ENCODE data around the gene TP73. TPM values are rescaled to one million over a fixed set of nuclear protein-coding genes. Genes with fewer than 3 reads are reported as not detected.

Gene TP73
- total RNA-seq, 3 donors from 2014 or later (not counting 1 experiment from before 2014, with no cell fraction given), result 0.28 to 0.50 (median 0.39) TPM

DNA sequence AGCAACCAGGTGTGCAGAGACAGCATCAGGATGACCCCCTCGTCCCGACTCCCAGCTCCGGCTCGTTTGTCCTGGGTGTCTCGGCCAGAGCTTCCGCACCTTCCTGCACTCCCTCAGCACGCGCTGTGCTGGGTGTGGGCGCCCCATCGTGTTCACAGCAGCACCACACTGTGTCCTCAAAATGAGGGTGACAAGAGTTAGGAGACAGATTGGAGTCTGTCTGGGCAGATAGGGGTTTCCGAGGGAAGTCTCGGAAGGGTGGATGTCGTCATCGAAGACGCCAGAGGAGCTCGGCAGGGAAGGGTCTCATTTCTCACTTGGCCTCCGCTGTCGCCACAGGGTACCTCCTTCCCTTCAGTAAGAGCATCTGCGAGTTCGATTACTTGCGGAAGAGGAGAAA is 104.1 kb downstream of the TP73 start:
- Mint-ChIP-seq H3K9me3 (peaks cover 0 to 3% of the 10 kb centered on the region in 2 donors), H3K4me3 (no peak overlapping the region), H3K27me3 (ENCODE audit: low read depth in 2 of 2) (peaks cover 6 to 18% of the 10 kb centered on the region in 2 donors), H3K27ac (no peak overlapping the region), H3K36me3 (no peaks in the 10 kb centered on the region), H3K4me1 (no peaks in the 10 kb centered on the region)
- TF ChIP-seq, protein P1, sequence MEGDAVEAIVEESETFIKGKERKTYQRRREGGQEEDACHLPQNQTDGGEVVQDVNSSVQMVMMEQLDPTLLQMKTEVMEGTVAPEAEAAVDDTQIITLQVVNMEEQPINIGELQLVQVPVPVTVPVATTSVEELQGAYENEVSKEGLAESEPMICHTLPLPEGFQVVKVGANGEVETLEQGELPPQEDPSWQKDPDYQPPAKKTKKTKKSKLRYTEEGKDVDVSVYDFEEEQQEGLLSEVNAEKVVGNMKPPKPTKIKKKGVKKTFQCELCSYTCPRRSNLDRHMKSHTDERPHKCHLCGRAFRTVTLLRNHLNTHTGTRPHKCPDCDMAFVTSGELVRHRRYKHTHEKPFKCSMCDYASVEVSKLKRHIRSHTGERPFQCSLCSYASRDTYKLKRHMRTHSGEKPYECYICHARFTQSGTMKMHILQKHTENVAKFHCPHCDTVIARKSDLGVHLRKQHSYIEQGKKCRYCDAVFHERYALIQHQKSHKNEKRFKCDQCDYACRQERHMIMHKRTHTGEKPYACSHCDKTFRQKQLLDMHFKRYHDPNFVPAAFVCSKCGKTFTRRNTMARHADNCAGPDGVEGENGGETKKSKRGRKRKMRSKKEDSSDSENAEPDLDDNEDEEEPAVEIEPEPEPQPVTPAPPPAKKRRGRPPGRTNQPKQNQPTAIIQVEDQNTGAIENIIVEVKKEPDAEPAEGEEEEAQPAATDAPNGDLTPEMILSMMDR (IDR thresholded peaks at IDR 0.05), result no peak
- Histone ChIP-seq H3K27me3 (ENCODE audit: control insufficient read depth, insufficient read depth, low read length) (no peaks in the 10 kb centered on the region), H3K36me3 (ENCODE audit: control insufficient read depth, insufficient read depth, low read length) (no peaks in the 10 kb centered on the region), H3K9me3 (ENCODE audit: control insufficient read depth, insufficient read depth, low read length) (no peaks in the 10 kb centered on the region), H3K27ac (ENCODE audit: low read length) (no peak overlapping the region), H3K4me1 (ENCODE audit: control insufficient read depth, insufficient read depth, low read length) (no peaks in the 10 kb centered on the region), H3K4me3 (ENCODE audit: low read length) (no peak overlapping the region)
- DNase-seq (no peak), ATAC-seq (no peak)
- 88% methylated on average over 21 of the region's 21 CpGs for WGBS (ENCODE audit: insufficient coverage)
- intact Hi-C loops (cut with micrococcal nuclease), result no loop called here

DNA sequence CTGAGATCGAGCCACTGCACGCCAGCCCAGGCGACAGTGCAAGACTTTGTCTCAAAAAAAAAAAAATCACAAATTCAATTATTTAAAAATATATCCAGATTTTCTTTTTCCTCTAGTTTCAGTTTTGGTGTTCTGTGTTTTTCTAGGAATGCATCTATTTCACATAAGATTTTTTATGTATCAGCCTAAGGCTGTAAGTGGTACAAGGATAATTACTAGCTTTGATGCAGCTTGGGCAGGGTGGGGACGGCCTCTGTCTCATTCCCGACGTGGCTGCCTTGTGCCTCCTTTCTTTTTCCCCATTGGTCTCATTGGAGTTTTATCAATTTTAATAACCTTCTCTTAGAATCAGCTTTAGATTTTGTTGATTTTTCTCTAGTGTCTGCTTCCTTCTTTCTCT is 106.8 kb downstream of the TP73 start:
- Mint-ChIP-seq H3K36me3 (no peaks in the 10 kb centered on the region), H3K4me3 (no peak overlapping the region), H3K27me3 (ENCODE audit: low read depth in 2 of 2) (peaks cover 2 to 18% of the 10 kb centered on the region in 2 donors), H3K27ac (no peak overlapping the region), H3K4me1 (no peaks in the 10 kb centered on the region), H3K9me3 (peaks cover 0 to 3% of the 10 kb centered on the region in 2 donors)
- Histone ChIP-seq H3K27ac (ENCODE audit: low read length) (no peak overlapping the region), H3K36me3 (ENCODE audit: control insufficient read depth, insufficient read depth, low read length) (no peaks in the 10 kb centered on the region), H3K27me3 (ENCODE audit: control insufficient read depth, insufficient read depth, low read length) (no peaks in the 10 kb centered on the region), H3K9me3 (ENCODE audit: control insufficient read depth, insufficient read depth, low read length) (no peaks in the 10 kb centered on the region), H3K4me1 (ENCODE audit: control insufficient read depth, insufficient read depth, low read length) (no peaks in the 10 kb centered on the region), H3K4me3 (ENCODE audit: low read length) (no peak overlapping the region)
- no peak for ATAC-seq
- intact Hi-C loops (cut with micrococcal nuclease), result no loop called here
- DNase-seq, result no peak
- 97% methylated on average over 6 of the region's 6 CpGs for WGBS (ENCODE audit: insufficient coverage)
- TF ChIP-seq, protein P1 (IDR thresholded peaks at IDR 0.05), result no peak

DNA sequence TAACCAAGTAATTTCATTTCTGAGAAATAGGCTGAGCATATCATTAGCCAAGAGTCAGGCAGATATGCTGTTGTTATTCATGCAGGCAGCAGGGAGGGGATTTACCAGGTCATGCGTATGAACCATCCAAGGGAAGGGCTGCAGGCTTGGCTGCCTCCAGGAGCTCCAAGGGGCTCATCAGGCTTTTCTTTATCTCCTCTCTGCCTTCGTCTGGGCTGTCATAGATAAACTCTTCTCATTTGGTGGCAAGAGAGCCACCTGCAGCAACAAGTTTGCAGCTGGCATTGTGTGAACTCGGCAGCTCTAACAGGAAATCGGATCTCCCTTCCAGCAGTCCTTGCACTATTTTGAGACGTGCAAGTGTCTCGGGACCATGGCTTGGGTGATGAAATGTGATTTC is 107.5 kb downstream of the TP73 start:
- Mint-ChIP-seq H3K27me3 (ENCODE audit: low read depth in 2 of 2) (peaks cover 2 to 18% of the 10 kb centered on the region in 2 donors), H3K36me3 (no peaks in the 10 kb centered on the region)
- intact Hi-C loops (cut with micrococcal nuclease), result no loop called here

More for the DNA sequence above, 107.5 kb downstream of the TP73 start:
- H3K4me1 ChIP-seq (ENCODE audit: control insufficient read depth, insufficient read depth, low read length), result no peaks in the 10 kb centered on the region
- no peaks in the 10 kb centered on the region for H3K36me3 ChIP-seq (ENCODE audit: control insufficient read depth, insufficient read depth, low read length)
- WGBS (ENCODE audit: insufficient coverage), result 74% methylated on average over 6 of the region's 6 CpGs
- H3K27ac ChIP-seq (ENCODE audit: low read length), result no peak overlapping the region
- Mint-ChIP-seq H3K4me1 (no peaks in the 10 kb centered on the region), H3K9me3 (peaks cover 0 to 3% of the 10 kb centered on the region in 2 donors), H3K27ac (no peak overlapping the region), H3K4me3 (no peak overlapping the region)
- no peaks in the 10 kb centered on the region for H3K27me3 ChIP-seq (ENCODE audit: control insufficient read depth, insufficient read depth, low read length)
- TF ChIP-seq, protein P1 (IDR thresholded peaks at IDR 0.05), result no peak
- DNase-seq (no peak), ATAC-seq (no peak)
- H3K4me3 ChIP-seq (ENCODE audit: low read length), result no peak overlapping the region
- H3K9me3 ChIP-seq (ENCODE audit: control insufficient read depth, insufficient read depth, low read length), result no peaks in the 10 kb centered on the region

All from natural killer cell (primary cell).